GDM1 (cell line): ENCODE results near the gene SLC38A9.

Experiments used
- DNase-seq: peaks from one replicate; lab custom pipeline; 2025; lab: John Stamatoyannopoulos, UW

Gene SLC38A9

DNA sequence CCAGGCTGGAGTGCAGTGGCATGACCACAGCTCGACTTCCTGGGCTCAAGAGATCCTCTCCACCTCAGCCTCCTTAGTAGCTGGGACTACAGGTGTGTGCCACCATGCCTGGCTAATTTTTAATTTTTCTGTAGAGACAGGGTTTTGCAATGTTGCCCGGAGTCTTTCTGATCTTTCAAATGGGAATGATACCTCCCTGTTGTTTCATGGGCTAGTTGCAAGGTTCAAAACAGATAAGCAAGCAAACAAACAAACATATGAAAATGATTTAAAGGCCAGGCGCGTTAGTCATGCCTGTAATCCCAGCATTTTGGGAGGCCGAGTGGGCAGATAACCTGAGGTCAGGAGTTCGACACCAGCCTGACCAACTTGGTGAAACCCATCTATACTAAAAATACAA is 132.1 kb downstream of the SLC38A9 start:
- no peak for DNase-seq

DNA sequence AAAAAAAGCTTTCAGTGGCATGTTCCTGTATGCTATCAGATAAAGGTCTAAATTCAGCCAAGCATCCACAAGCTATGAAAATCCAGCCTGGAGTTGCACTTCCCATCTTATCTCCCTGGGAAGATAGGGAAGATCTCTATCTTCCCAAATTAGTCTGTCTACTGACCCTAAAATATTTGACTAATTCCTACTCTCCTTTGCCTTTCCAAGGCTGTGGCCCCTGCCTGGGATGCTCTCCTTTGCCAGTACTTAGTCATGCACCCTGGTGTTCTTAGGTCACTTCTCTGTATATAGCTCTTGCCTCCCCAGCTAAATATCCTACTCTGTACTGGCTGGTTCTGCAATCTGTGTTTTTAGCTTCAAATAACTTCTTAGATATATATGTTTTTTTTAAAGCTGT is 133.4 kb downstream of the SLC38A9 start:
- no peak for DNase-seq

DNA sequence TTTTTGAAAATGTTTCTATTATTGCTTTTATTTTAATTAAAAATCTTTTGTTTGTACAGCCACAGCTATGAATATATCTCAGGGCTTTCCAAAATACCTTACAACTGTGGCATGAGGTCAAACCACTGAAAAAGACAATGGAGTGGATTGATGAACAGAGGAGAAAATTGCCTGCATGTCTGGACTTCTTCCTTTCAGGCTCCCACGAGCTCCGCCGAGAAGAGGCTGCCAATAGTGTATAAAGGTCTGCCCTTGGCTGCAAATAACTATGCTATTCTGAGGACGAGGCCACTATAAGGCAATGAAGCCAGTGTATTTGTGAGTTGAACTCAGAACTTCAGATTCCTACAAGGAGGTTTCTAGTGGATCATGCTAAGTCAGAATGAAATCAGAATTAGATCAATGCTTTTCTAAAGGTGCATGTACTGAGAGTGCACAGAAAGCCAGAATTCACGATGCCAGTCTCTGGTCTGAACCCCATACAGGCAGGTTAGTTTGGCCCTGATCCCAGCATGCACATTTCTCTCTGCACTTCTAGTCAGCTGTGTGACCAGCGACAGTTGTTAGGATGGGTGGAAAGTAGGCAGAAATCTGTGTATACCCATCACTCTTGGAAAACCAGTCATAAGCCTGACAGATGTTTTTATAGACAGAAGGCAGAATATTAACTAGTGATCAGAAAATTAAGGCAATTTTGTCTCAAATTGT is 134.6 kb downstream of the SLC38A9 start:
- DNase-seq, result no peak

DNA sequence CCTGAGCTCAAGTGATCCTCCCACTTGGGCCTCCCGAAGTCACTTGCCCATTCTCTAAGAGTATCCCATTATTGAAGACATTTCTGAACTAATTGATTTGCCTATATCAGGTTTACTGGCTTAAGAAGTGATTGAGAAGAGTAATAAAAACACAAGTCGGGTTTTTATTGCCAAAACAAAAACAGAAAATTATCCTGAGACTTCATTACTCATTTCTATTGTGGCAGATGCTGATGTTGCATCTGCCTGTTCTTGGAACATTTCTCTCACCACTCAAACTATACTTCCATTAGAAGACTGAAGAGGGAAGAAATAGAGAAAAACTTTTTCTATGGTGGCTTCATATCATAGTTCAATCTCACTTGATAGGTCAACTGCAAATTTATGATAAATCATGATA is 135.5 kb downstream of the SLC38A9 start:
- DNase-seq, result no peak
